HG03039 (cell line): Measurements from ENCODE around the gene PLAC8.
"Not testable (repeated sequence)": the region's sequence is repeated elsewhere in the genome, so short reads cannot be mapped to it uniquely, and the experiment has no call there.

ENCODE experiments used
- ATAC-seq: cut with Tn5 transposase; IDR thresholded peaks from one replicate; pipeline ENCODE4 v1.9.1; 2021; ENCODE audit warnings: mild to moderate bottlenecking, moderate library complexity; ENCODE audit not compliant: unreplicated experiment

PLAC8 gene

DNA sequence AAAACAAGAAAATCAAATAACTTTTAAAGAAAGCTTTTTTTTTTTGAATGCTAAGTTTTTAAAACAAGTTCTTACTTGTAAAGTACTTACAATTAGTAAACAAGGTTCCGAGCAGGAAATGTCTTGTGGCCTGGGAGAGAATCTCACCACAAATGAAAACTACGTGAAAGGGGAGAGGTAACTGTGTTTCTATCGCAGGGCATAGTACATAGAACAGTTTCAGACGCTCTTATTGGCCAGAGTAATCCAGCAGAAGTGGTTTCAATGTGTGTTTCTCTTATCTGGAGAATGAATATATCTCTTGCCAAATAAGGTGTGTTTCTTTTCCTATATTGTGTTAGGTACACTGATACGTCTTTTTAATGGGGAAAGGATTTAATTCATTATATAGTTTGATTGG lies at the start of gene PLAC8:
Gene PLAC8, minus strand, starts transcription at position 154 of the 400 bp plus-strand sequence. CDS start 6,808 bp downstream, outside the sequence.
- ATAC-seq, result no peak

GRCh38 chr4:83153417-83153816 lies 38.9 kb upstream of the PLAC8 start:
- ATAC-seq, result no peak

DNA sequence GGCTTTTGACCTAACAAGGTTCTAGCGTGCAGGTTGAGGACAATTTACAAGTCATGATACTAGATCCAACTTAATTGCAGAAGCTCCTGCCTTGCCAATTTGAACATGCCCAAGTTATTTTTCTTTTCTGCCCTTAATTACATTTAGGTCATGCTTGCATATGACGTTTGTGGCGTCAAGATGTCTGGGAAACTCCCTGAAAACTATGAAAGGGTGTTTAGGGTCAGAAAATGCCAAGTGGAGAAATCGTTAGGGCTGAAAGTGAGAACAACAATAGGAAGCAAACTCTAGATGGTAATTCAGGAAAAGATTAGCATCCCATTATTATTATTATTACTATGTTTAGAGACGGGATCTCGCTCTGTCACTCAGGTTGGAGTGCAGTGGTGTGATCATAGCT lies 38.2 kb upstream of the PLAC8 start:
- no peak for ATAC-seq

- no peak for ATAC-seq
These were observed 37.1 kb upstream of the PLAC8 start for GRCh38 chr4:83151651-83152050.

DNA sequence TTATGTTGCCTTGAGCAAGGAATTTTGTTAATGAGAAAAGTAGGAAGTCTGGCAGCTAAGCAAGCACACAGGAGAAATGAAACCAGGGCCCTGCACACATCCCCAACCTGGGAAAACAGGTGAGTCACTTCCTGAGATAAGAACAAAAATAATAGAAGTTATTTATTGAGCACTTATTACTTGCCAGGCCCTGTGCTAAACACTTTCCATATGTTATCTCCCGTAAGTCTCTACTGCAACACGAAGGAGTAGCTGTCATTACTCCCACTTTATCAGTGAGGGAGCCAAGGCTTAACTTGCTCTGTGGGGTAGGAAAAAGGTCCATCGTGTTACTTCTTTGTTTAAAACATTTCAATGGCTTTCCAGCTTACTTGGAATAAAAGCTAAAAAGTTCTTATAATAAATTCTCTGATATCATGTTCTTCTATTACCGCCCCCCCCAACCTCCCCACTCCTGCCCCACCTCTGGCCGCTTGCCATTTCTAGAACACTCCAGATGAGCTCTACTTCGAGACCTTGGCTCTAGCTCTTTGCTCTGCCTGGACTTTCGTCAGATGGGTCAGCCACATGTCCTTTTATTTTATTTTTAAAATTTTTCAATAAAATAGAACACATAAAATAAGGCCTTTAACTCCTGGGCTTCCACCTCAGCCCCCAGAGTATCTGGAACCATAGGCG lies 36.3 kb upstream of the PLAC8 start:
- no peak for ATAC-seq

DNA sequence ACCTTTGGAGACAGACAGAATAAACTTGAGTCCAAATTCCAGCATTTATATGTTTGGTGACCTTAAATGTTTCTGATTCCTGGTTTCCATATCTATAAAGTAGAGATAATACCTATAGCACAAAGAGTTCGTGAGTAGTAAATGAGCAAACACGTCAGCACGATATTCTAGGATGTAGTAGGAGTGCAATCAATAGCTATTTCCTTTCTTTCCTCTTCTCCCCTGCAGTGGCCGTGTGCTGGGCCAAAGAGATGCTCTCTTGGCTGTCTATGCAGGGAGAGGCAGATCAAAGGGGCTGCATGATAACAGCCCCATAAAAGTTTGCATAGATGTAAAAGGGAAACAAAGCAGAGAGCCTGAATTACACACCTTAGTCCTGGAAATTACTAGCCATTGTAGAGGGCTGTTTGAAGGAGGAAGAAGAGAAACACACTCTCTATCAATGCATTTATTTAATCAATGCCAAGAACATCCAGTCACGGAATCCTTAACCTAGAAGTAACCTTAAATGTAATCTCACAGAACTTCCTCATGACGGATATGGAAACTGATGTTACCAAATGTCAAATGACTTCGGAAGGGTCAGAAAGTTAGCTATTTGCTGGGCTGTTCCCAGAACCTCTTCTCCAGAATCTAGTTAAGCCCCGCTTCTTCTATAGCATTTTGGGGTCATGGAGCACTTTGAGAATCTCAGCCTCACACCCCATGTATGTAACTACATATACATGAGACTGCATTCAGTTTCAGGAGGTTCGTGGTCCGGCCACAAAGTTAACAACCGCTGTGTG lies 35.5 kb upstream of the PLAC8 start:
- no peak for ATAC-seq

- no peak for ATAC-seq
These were observed 32.3 kb upstream of the PLAC8 start for GRCh38 chr4:83146841-83147240.

GRCh38 chr4:83145776-83146175 lies 31.2 kb upstream of the PLAC8 start:
- ATAC-seq, result not testable (repeated sequence)

GRCh38 chr4:83139514-83140156 lies 25.1 kb upstream of the PLAC8 start:
- ATAC-seq, result no peak

GRCh38 chr4:83138946-83139345 lies 24.4 kb upstream of the PLAC8 start:
- no peak for ATAC-seq

GRCh38 chr4:83132065-83132464 lies 17.5 kb upstream of the PLAC8 start:
- ATAC-seq, result no peak

- ATAC-seq, result no peak
These were observed 14.7 kb upstream of the PLAC8 start for GRCh38 chr4:83129264-83129663.

GRCh38 chr4:83128240-83128929 lies 13.9 kb upstream of the PLAC8 start:
- ATAC-seq, result no peak

- ATAC-seq, result no peak
These were observed 11.2 kb upstream of the PLAC8 start for GRCh38 chr4:83125738-83126141.

- no peak for ATAC-seq
These were observed 9.7 kb upstream of the PLAC8 start for GRCh38 chr4:83124111-83124780.

DNA sequence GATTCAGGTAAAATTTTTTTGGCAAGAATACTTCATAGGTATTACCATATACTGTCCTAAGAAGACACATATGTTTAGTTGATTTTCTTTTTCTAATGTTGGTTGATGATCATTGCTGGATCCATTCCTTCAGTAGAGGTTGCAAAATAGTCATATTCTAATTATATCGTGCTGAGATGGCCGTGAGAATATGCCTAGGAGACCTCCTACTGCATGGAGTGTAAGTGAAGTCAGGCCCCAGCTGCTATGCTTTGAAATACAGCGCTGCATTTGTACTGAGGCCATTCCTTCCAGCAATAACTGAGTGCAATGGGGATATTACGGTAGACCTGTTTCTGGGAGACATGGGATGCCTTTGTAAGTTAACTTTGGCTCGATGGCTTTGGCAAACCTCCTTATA lies 6.7 kb upstream of the PLAC8 start:
- ATAC-seq, result no peak

- ATAC-seq, result no peak
These were observed 4.3 kb upstream of the PLAC8 start for GRCh38 chr4:83118869-83119268.

GRCh38 chr4:83115656-83116285 lies 1.2 kb upstream of the PLAC8 start:
- ATAC-seq, result no peak

DNA sequence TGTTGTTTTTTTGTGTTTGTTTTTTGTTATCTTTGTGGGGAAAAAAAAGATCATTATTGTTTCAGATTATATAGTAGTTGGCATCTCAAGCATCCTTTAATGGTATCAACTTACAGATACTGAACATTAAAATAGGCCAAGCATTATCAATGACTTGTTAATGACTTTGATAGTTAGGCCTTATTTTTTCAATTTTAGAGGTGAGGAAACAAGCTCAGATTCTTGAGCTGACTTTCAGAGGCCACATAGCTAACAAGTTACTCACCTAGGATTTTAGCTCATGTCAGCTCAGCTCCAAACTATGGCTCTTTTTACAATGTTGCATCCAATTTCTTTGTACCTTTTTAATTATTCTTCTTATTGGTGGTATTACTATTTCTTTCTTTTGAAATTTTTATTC lies 471 bp upstream of the PLAC8 start:
- ATAC-seq, result no peak

DNA sequence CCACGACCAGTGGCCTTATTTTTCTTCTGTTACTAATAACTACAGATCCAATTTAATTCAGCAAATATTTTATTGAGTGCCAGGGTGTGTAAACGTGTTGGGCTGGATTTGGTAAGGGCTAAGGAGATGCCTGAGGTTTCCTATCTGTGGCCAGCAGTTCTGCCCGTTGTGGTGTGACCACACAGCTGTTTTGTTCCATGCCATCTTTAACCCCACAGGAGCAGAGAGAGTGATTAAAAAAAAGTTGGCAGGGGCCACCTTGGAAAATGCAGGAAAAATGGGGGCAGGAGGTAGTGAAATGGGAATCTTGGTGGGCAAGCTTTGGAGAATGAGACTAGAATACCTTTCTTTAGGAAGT lies 1.1 kb downstream of the PLAC8 start:
- no peak for ATAC-seq
